Skeletal muscle tissue (tissue), 4 donors: ENCODE data around the gene TOGARAM2. TPM values are rescaled to one million over a fixed set of nuclear protein-coding genes. Genes with fewer than 3 reads are reported as not detected.
A peak's percentile ranks its signal among the peaks of the same experiment; 100 is the strongest.

Experiments used
- H3K27ac ChIP-seq: one replicate; pipeline ENCODE4 v1.7.0; 2013; ENCODE audit warnings: mild to moderate bottlenecking, low read depth, low read length, inconsistent platforms
- H3K27me3 ChIP-seq, 3 donors: one replicate each; pipeline ENCODE4 v1.7.0; 2013; ENCODE audit warnings: low read length in 3 of 3; ENCODE audit not compliant: control insufficient read depth in 3 of 3, insufficient read depth in 3 of 3
- H3K36me3 ChIP-seq, 3 donors: one replicate each; pipeline ENCODE4 v1.7.0; 2013; ENCODE audit warnings: low read length in 3 of 3; ENCODE audit not compliant: control insufficient read depth in 3 of 3, insufficient read depth in 3 of 3
- H3K4me1 ChIP-seq, 3 donors: one replicate each; pipeline ENCODE4 v1.7.0; 2013; ENCODE audit warnings: low read length in 3 of 3, mild to moderate bottlenecking in 3 of 3; ENCODE audit not compliant: control insufficient read depth in 3 of 3, insufficient read depth in 3 of 3
- H3K4me3 ChIP-seq, 3 donors: one replicate each; pipeline ENCODE4 v1.7.0; 2013; ENCODE audit warnings: low read length in 3 of 3
- H3K9ac ChIP-seq, 3 donors: one replicate each; pipeline ENCODE4 v1.7.0; 2013; ENCODE audit warnings: low read length in 3 of 3, mild to moderate bottlenecking in 3 of 3, moderate library complexity in 2 of 3, low read depth in 1 of 3
- H3K9me3 ChIP-seq, 3 donors: one replicate each; pipeline ENCODE4 v1.7.0; 2013; ENCODE audit warnings: low read length in 3 of 3; ENCODE audit not compliant: control insufficient read depth in 3 of 3
- total RNA-seq: library from RNA; depleted of rRNA; stranded (reverse); fragments of >200 nt; gene quantifications from one replicate; pipeline ENCODE4 v1.2.3, GENCODE V29; 2014
- donor health status: Osteomylitis.

The TOGARAM2 gene
- 0.52 TPM for total RNA-seq

GRCh38 chr2:28981016-28981441 is at the start of gene TOGARAM2:
TSS of gene TOGARAM2 (plus strand) at chr2:28981298. CDS start at chr2:28994835, 13,537 bp downstream.
- Histone ChIP-seq H3K4me3 (no peak within 1 kb of the TSS), H3K9me3 (no peaks in the 10 kb centered on the region), H3K36me3 (no peaks in the 10 kb centered on the region), H3K9ac (peak within 1 kb of the TSS in 2 of 3 donors; percentile 16 to 33), H3K27ac (no peak within 1 kb of the TSS), H3K27me3 (peaks cover 0 to 3% (median 0%) of the 10 kb centered on the region in 3 donors), H3K4me1 (peaks cover 5 to 12% (median 9%) of the 10 kb centered on the region in 3 donors)

- Histone ChIP-seq H3K4me3 (no peak overlapping the region), H3K36me3 (peaks cover 2 to 40% (median 24%) of the 10 kb centered on the region in 3 donors), H3K27ac (no peak overlapping the region), H3K9ac (no peak overlapping the region), H3K4me1 (no peaks in the 10 kb centered on the region), H3K9me3 (no peaks in the 10 kb centered on the region), H3K27me3 (no peaks in the 10 kb centered on the region)
Observed at GRCh38 chr2:28934769-28935168, 46.3 kb upstream of the TOGARAM2 start.

- Histone ChIP-seq H3K27ac (no peak overlapping the region), H3K36me3 (peaks cover 25 to 46% (median 38%) of the 10 kb centered on the region in 3 donors), H3K9ac (no peak overlapping the region)
Observed at GRCh38 chr2:28941008-28941407, 40.1 kb upstream of the TOGARAM2 start.

GRCh38 chr2:28944535-28945248 is 36.4 kb upstream of the TOGARAM2 start:
- H3K4me1 ChIP-seq: no peaks in the 10 kb centered on the region
- peaks cover 35 to 58% (median 55%) of the 10 kb centered on the region in 3 donors for H3K36me3 ChIP-seq
- H3K9ac ChIP-seq: no peak overlapping the region
- no peak overlapping the region for H3K4me3 ChIP-seq
- no peaks in the 10 kb centered on the region for H3K9me3 ChIP-seq
- no peaks in the 10 kb centered on the region for H3K27me3 ChIP-seq
- H3K27ac ChIP-seq: no peak overlapping the region

More at GRCh38 chr2:28941008-28941407, 40.1 kb upstream of the TOGARAM2 start:
- Histone ChIP-seq H3K27me3 (no peaks in the 10 kb centered on the region), H3K4me1 (no peaks in the 10 kb centered on the region), H3K9me3 (no peaks in the 10 kb centered on the region), H3K4me3 (no peak overlapping the region)

GRCh38 chr2:28948160-28948559 is 32.9 kb upstream of the TOGARAM2 start:
- peaks cover 7 to 11% (median 8%) of the 10 kb centered on the region in 3 donors for H3K4me1 ChIP-seq
- no peak overlapping the region for H3K4me3 ChIP-seq
- H3K9me3 ChIP-seq: no peaks in the 10 kb centered on the region
- H3K9ac ChIP-seq: no peak overlapping the region
- peaks cover 21 to 40% (median 36%) of the 10 kb centered on the region in 3 donors for H3K36me3 ChIP-seq
- no peak overlapping the region for H3K27ac ChIP-seq
- no peaks in the 10 kb centered on the region for H3K27me3 ChIP-seq

GRCh38 chr2:28949190-28949589 is 31.9 kb upstream of the TOGARAM2 start:
- no peaks in the 10 kb centered on the region for H3K9me3 ChIP-seq
- no peak overlapping the region for H3K27ac ChIP-seq
- peaks cover 7 to 11% (median 8%) of the 10 kb centered on the region in 3 donors for H3K4me1 ChIP-seq
- no peak overlapping the region for H3K4me3 ChIP-seq
- no peak overlapping the region for H3K9ac ChIP-seq
- no peaks in the 10 kb centered on the region for H3K27me3 ChIP-seq
- H3K36me3 ChIP-seq: peaks cover 15 to 30% (median 28%) of the 10 kb centered on the region in 3 donors

- Histone ChIP-seq H3K4me3 (no peak overlapping the region), H3K27me3 (no peaks in the 10 kb centered on the region), H3K27ac (no peak overlapping the region), H3K9me3 (no peaks in the 10 kb centered on the region), H3K9ac (no peak overlapping the region), H3K36me3 (peaks cover 12 to 26% (median 24%) of the 10 kb centered on the region in 3 donors), H3K4me1 (peaks cover 7 to 11% (median 8%) of the 10 kb centered on the region in 3 donors)
Observed at GRCh38 chr2:28949617-28950305, 31.3 kb upstream of the TOGARAM2 start.

- H3K4me3 ChIP-seq: no peak overlapping the region
- H3K9ac ChIP-seq: no peak overlapping the region
- H3K4me1 ChIP-seq: peaks cover 7 to 11% (median 8%) of the 10 kb centered on the region in 3 donors
- no peaks in the 10 kb centered on the region for H3K9me3 ChIP-seq
- H3K36me3 ChIP-seq: peaks cover 11 to 24% (median 18%) of the 10 kb centered on the region in 3 donors
- no peak overlapping the region for H3K27ac ChIP-seq
- no peaks in the 10 kb centered on the region for H3K27me3 ChIP-seq
Observed at GRCh38 chr2:28950941-28951630, 30.0 kb upstream of the TOGARAM2 start.

- Histone ChIP-seq H3K4me1 (peaks cover 11 to 14% (median 14%) of the 10 kb centered on the region in 3 donors), H3K27me3 (peaks cover 0 to 2% (median 0%) of the 10 kb centered on the region in 3 donors), H3K9me3 (no peaks in the 10 kb centered on the region), H3K4me3 (peak overlapping the region in 1 of 3 donors; percentile 24), H3K9ac (no peak overlapping the region), H3K36me3 (peaks cover 4 to 14% (median 9%) of the 10 kb centered on the region in 3 donors), H3K27ac (no peak overlapping the region)
Observed at GRCh38 chr2:28951910-28952835, 28.9 kb upstream of the TOGARAM2 start.
